HG03097 (cell line): ENCODE results near the gene AGBL4.

Source experiments
- ATAC-seq: cut with Tn5 transposase; IDR thresholded peaks from one replicate; pipeline ENCODE4 v1.9.1; 2021; ENCODE audit not compliant: unreplicated experiment, low FRiP score

Gene AGBL4

DNA sequence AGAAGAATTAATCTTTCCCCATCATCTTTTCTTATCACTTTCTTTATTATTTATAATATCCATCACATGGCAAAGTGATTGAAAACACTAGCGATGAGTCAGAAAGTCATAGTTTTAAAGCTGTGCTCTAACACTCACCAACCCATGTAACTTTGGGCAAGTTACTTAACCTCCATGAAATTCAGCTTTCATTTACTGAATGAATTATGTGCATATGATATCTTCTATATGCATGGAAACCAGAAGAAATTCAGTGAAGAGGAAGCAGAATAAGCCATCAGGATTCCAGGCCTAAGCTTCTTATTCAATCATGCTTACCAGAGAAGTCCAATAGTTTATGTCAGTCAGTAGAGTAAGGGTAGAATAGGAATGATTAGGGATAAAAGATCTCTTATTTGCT, 300.1 kb downstream of the AGBL4 start:
- ATAC-seq: no peak

DNA sequence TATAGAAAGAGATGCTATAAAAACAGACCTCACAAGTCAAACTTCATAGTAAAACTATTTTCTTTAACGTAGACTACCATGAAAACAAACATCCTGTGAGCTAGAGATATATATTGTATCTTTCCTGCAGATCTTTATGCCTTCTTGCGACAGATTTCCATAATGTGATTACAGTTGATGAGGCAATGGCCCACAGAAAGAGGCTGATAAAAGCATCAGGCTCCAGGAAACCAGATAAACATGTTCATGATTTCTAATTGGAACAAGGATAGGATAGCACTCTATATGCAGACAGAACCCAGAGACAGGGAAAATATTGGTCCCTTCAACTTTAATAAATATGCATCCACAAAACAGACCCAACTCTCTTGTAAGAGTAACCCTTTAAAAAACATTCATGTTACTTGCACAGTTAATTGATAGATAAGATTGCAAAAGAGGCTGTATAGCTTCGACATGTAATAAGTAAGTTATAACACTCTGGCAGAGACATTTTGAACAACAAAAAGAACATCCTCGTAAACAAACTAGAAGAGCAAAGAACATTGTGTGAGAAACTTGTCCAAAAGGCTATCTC, 329.4 kb downstream of the AGBL4 start:
- no peak for ATAC-seq

DNA sequence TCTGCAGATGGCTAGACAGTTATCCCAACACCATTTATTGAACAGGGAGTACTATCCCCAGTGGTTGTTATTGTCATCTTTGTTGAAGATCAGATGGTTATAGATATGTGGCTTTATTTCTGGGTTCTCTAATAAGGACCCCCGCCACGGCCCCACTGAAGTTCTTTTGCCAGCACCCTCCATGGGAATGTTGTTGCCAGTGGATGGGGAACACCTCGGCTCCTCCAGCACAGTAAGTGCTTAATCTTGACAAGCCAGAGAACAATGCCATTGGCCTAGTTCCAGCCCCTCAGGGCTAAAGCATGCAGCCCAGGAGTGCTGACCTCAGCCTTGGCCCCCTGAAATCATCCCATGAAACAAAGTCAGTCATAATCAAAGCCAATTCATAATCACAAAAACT, 337.6 kb downstream of the AGBL4 start:
- ATAC-seq: no peak

DNA sequence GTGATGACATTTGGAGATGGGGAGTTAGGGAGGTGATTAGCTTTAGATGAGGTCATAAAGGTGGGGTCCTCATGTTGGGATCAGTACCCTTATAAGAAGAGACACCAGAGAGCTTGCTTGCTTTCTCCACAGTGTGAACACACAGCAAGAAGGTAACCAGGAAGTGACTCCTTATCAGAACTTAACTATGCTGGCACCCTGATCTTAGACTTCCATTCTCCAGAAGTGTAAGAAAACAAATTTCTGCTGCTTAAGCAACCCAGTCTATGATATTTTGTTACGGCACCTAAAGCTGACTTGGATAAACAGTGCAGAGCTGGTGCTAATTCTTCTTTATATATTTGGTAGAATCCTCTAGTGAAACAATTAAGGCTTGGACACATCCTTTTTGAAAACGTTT, 346.0 kb downstream of the AGBL4 start:
- no peak for ATAC-seq

DNA sequence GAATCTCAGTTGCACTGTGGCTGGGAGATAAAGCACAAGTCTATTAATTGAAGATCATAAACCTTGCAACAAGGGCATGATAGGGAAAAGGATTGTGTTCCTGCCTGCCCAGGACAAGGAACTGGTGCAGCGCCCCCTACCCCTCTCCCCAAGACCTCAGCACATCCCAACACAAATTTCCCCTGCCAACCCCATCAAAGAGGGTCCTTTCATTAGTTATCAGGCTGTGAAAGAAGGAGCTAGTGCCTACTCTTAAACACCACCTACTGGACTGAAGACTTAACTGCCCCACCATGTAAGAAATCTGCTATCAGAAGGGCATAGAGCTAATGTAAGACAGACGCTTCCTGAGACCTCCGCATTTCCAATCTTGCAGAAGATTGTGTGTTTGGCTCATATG, 372.6 kb downstream of the AGBL4 start:
- no peak for ATAC-seq

DNA sequence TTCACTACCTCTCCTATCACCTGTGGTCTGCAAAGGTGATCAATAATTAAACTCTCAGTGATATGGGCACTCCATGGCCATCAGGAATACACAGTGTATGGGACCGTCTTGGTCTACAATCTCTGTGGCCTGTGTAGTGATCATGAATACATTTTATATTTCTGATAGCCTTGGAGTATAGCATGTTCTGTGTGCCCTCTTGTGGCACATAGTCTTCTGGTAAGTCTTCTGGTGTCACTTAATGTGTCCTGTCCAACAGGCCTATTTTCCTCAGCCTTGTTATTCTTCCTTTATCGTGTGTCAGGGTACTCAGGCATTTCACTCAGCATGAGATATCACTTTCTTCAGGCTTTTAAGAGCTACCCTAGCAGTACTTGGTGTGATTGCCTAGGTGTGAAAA, 393.6 kb downstream of the AGBL4 start:
- ATAC-seq: no peak

DNA sequence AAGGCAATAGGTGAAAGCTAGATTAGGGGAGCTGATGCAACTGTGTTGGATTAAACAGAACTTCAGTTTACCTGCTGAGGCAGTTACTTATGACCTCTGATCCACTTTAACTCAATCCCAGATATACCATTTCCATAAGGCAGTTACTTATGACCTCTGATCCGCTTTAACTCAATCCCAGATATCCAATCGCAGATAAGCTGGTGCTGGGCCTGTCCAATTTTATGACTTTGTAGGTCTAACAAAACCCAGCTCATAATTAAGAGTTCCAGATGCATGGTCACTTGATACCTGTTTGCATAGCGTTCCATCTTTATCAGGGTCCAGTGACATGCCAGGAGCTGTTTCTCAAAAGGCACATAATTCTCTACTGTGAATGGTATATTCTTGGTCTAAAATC, 396.0 kb downstream of the AGBL4 start:
- ATAC-seq: no peak

DNA sequence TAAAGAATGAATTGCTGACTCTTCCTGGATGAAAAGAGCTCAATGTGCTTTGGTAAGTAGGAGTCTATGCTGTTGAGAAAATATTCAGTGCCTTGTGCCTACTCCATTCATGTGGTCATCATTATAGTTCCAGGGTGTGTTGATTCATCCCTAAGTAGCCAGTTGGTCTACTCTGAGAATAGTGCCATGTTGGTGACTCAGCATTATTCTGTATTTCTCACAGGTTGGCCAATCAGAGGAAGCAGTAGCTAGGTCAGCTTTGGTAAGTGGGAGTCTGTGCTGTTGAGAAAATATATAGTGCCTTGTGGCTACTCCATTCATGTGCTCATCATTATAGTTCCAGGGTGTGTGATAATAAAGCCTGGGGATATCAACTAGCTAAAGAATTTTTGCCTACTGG, 397.3 kb downstream of the AGBL4 start:
- no peak for ATAC-seq

DNA sequence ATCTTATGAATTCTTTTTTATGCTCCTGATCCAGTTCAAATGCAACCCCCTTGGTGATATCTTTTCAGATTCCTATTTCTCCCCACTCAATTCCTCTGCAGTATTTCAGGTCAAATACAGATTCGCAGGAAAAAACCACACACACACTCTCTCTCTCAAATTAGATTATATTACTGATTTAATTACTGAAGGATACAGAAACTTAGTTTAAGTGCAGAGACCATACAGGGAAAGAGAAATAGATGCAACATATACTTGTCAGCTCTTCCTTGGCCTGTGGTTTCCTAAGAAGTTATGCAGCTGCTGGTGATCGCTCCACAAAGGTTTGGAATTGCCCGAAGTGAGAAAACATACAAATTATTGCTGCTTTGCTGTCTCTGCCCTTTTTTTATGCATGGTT, 400.9 kb downstream of the AGBL4 start:
- no peak for ATAC-seq

DNA sequence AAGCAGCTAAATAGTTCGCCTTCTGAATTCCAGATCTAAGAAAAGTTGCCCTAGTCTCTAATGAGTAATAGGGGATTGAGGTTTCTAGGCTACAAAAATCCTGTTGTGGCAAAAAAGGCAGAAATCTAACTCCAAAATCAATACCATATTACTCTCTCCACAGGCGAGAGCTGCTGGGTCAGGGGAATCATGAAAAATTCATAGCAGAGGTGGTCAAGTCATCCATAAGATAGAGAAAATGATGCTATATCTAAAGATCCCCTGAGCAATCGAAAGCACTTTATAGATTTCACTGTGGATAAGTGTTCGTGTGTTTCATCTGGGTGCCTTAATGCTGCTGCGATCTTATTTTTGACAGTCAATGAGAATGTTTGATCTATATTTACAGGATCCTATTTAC, 417.7 kb downstream of the AGBL4 start:
- no peak for ATAC-seq

DNA sequence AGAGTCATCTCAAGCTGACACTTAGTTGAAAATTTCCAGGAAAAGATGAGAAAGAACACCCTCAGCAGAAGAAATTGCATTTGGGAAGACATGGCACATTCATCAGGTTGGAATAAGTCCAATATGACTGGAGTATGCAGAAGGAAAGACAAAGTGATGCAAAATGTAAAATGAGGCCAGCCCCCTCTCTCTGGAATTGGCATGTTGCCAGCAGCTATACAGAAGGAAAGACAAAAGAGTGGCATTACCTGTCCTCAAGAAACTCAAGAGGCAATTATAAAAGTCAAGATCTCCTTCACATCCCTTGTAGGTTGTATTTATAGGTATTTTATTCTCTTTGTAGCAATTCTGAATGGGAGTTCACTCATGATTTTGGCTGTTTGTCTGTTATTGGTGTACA, 426.3 kb downstream of the AGBL4 start:
- ATAC-seq: no peak

DNA sequence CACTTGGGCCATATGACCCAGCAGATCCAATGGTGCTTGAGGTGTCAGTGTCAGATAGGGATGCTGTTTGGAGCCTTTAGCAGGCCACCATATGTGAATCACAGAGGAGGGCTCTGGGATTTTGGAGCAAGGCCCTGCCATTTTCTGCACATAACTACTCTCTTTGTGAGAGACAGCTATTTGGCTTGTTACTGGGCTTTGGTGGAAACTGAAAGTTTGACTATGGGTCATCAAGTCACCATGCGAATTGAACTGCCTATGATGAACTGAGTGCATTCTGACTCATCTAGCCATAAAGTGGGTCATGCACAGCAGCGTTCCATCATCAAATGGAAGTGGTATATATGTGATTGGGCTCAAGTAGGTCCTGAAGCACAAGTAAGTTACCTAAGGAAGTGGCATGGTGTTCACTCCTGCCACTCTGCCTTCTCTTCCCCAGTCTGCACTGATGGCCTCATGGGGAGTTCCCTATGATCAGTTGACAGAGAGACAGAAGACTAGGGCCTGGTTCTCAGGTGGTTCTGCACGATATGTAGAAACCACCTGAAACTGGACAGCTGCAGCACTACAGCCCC, 447.3 kb downstream of the AGBL4 start:
- ATAC-seq: no peak

DNA sequence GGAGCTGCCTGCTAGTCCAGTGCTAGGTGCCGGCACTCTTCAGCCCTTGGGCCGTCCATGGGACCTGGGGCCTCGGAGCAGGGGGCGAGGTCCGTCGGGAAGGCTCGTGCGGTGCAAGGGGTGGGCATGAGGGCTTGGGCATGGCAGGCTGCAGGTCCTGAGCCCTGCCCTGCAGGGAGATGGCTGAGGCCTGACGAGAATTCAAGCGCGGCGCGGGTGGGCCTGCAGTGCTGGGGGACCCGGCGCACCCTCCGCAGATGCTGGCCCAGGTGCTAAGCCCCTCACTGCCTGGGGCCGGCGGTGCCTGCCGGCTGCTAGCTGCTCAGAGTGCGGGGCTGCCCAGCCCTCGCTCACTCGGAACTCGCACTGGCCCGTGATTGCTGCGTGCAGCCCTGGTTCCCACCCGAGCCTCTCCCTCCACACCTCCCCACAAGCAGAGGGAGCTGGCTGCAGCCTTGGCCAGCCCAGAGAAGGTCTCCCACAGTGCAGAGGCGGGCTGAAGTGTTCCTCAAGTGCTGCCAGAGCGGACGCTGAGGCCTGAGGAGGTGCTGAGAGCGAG, 467.0 kb downstream of the AGBL4 start:
- no peak for ATAC-seq

DNA sequence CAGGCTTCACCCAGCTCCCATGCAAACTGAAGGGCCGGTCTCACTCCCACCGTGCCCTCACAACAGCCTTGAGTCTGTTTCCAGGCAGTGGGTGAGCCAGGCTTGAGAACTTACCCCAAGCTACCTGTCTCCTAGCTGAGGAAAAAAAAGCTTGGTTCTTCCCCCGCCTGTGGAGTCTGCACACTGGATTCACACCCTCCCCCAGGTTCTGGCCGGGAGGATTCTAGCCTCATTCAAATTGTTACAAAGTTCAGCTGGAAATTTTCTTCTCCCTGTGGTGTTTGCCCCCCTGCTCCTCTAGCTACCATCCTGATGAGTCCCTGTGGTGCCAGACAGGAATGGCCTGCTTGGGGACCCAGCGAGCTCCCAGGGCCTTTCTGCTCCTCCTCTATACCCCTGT, 471.7 kb downstream of the AGBL4 start:
- no peak for ATAC-seq

DNA sequence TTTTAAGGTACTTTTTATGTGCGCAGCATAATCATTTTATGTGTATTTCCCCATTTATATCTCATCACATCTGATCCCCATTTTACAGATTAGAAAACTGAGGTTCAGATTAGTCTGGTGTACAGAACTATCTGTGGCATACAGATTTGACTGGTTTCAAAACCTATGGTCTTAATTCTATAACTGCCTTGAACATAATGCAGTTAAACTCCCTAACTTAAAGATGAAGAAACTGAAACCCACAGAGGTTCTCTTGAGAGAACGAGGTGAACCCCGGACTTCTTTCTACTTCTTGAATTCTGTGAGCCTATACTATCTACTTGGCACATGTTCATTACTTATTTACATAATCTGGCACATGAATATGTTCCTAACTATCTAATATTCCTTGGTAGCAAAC, 479.1 kb downstream of the AGBL4 start:
- no peak for ATAC-seq

DNA sequence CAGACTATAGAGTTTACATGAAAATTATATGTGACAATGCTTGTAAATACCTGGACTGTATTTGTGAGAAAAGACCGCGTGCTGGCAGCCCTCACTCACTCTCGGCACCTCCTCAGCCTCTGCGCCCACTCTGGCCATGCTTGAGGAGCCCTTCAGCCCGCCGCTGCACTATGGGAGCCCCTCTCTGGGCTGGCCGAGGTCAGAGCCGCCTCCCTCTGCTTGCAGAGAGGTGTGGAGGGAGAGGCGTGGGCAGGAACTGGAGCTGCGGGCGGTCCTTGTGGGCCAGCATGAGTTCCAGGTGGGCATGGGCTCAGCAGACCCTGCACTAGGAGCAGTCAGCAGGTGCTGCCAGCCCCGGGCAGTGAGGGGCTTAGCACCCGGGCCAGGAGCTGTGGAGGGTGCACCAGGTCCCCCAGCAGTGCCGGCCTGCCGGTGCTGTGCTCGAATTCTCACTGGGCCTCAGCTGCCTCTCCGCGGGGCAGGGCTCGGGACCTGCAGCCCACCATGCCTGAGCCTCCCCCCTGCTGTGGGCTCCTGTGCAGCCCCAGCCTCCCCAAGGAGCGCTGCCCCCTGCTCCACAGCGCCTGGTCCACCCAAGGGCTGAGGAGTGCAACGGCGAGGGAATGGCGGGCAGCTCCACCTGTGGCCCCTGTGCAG, 482.5 kb downstream of the AGBL4 start:
- ATAC-seq: no peak

DNA sequence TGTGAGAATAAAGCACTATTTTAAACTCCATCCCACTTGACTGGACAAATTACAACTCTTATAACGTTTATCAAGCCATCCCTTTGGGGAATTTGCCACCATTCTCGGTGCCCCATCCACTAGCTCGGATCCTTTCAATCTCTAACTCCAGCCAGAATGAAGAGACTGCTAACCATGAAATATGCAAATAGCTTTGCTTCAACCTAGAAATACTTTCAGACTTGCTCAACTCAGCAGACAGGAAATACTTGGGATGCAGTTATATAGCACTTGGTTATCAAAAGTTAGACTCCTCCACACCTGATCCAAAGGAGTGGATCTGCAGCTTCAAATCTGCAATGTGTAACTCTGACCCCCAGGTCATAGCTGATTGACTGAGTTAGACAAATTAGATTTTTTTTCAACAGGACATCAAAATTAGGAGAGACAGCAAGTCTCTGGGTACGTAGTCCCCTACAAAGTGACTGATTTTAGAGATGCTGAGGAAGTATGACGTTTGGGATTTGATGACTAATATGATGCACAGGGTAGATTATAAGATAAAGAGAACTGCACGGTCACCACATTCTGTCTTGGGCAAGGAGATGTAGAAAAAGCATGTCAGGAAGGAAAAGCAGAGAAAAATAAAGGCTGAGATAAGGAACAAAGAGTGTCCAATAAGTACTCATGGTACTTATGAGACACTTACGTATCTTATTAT, 496.0 kb downstream of the AGBL4 start:
- no peak for ATAC-seq

DNA sequence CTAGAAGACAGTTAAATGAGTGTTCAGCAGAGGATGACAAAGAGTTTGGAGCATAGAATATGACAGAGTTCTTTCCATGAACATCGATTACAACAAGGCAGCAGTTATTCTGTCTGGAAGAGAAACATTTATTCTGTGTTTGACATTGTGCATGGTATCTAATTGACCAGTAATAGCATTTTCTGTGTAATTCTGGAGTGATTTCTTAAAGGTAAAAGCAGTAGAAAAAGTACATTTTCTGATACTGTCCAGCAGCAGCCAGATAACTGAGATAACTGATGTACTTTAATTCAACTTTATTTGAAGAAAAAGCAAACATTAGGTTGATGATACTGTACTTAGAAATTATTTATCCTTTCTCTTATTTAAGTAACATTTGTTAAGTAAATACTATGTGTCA, 497.1 kb downstream of the AGBL4 start:
- no peak for ATAC-seq

DNA sequence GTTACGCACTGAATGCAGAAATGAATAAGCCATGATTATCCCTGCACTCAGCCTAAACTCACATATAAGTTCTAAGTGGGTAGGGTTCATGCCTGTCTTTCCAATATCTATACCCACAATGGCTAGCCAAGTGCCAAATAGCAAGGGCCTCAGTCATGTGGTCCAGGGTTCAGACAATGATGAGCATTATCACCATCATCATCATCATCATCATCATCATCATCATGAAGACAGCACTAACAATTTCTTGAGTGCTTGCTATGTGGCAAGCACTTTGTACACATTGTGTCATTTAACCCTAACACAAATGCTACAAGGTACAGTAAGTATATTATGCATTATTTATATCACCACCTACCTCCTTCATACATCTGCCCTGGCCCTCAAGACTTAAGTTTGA, 500.0 kb downstream of the AGBL4 start:
- ATAC-seq: no peak

DNA sequence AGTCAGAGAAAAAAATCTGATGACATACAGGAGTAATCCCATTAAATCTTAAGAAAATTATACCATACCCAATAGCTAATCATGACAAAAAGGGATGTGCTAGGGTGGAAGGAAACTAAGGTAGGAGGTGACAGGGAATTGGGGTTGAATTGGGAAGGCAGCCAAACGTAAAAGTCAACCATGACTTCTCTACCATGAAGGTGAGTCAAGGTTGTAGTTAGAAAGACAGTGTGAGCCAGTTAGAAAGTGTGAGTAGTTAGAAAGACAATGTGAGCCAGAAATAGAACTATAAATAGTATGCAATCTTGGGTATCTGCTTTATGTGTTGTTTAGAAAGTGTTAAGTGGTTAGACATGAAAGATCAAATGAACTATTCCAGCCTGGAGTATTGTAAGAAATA, 556.8 kb downstream of the AGBL4 start:
- no peak for ATAC-seq

DNA sequence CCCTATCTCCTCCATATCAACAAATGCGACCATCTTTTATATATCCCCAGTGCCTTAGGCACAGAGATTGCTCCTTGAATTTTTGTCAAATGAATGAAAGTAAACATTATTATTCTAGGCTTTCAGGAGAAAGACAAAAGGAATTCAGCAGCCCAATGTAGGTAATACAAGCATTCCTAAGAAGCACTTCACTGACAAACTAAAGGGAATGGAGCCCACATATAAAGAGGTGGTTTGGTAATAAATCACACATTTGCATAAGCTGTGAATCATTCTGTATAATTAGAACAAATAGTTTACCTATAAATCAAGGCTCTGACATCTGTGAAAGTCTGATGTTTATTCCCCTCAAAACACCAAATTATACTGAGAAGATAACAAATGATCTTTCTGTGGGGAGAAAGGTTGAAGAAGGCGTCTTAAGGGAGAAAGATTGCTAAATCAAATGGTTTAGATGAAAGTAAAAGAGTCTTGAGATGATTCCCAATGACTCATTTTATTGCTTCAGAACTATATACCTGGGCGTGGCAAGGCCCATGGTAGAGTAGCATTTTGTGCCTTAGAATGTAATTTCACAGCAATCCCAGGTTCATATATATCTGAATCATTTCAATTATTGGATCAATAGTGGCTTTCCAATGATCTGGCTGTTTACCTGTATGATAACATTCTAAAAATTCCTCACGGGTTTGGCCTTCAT, 558.1 kb downstream of the AGBL4 start:
- no peak for ATAC-seq
